ENCODE data around the gene MPP3.
"Not testable (repeated sequence)": the region's sequence is repeated elsewhere in the genome, so short reads cannot be mapped to it uniquely, and the experiment has no call there.

Gene MPP3

DNA sequence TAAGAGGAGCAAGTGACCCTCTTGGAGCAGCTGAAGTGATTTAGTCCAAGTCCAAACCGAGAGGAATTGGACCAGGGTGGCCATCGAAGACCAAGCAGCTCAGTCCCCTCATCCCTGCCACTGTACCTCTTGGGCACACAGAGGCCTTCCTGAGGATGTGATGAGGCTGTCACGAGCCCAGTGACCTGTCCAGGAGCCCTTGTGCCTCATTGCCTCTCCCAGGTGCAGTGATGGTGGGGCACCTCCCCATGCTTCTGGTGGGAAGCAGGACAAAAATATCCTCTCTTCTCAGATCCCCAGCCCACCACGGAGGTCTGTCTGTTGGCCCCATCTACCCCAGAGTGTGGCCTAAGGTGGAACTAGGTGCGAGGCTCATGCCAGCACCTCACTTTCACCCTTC lies 11.3 kb upstream of the MPP3 start:
- no peaks in the 10 kb centered on the region for H3K27me3 ChIP-seq (ENCODE audit: low read depth, low read length)
- H3K4me3 ChIP-seq (ENCODE audit: low read depth in 1 of 2, low read length in 2 of 2), result no peak overlapping the region
- H3K27ac ChIP-seq (ENCODE audit: low read length), result no peak overlapping the region
- peaks cover 0 to 18% of the 10 kb centered on the region in 2 donors for H3K4me1 ChIP-seq (ENCODE audit: control insufficient read depth in 1 of 2, insufficient read depth in 2 of 2, low read length in 2 of 2)
- no peaks in the 10 kb centered on the region for H3K36me3 ChIP-seq (ENCODE audit: control insufficient read depth in 1 of 2, insufficient read depth in 2 of 2, low read length in 2 of 2)
- H3K9me3 ChIP-seq (ENCODE audit: control insufficient read depth in 1 of 2, low read length in 2 of 2), result no peaks in the 10 kb centered on the region

DNA sequence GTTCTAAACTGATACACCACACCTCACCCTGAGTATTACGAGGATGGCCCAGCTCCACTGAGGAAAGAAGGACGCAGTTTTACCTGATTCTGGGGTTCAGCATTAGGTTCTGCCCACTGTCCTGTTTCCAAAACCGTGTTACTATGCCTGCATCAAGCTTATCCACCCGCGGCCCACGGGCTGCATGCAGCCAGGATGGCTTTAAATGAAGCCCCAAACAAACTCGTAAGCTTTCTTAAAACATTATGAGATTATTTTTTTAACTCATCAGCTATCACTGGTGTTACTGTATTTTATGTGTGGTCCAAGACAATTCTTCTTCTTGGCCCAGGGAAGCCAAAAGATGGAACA lies 10.0 kb upstream of the MPP3 start:
- Histone ChIP-seq H3K27ac (ENCODE audit: low read length) (no peak overlapping the region), H3K4me3 (ENCODE audit: low read depth in 1 of 2, low read length in 2 of 2) (no peak overlapping the region), H3K4me1 (ENCODE audit: control insufficient read depth in 1 of 2, insufficient read depth in 2 of 2, low read length in 2 of 2) (peaks cover 0 to 18% of the 10 kb centered on the region in 2 donors), H3K27me3 (ENCODE audit: low read depth, low read length) (no peaks in the 10 kb centered on the region), H3K36me3 (ENCODE audit: control insufficient read depth in 1 of 2, insufficient read depth in 2 of 2, low read length in 2 of 2) (no peaks in the 10 kb centered on the region), H3K9me3 (ENCODE audit: control insufficient read depth in 1 of 2, low read length in 2 of 2) (no peaks in the 10 kb centered on the region)

DNA sequence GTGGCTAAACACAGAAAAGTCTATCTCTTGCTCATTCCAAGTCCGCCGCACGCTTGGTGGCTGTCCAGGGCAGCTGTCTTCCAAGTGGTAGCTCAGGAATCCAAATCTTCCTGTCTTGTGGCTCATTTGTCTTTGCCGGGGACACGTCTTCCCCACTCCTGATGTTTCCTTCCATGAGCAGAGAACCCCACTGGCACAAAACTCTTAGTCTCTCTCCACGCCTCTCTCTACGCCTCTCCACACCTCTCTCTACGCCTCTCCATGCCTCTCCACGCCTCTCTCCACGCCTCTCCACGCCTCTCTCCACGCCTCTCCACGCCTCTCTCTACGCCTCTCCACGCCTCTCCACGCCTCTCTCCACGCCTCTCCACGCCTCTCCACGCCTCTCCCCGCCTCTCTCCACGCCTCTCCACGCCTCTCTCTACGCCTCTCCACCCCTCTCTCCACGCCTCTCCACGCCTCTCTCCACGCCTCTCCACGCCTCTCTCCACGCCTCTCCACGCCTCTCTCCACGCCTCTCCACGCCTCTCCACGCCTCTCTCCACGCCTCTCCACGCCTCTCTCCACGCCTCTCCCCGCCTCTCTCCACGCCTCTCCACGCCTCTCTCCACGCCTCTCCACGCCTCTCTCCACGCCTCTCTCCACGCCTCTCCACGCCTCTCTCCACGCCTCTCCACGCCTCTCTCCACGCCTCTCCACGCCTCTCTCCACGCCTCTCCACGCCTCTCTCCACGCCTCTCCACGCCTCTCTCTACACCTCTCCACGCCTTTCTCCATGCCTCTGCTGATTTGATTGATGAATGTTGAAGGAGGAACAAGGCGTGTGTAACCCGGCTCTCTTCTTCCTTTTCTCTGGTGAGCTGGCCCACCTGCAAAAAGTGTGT lies 9.4 kb upstream of the MPP3 start:
- H3K4me3 ChIP-seq (ENCODE audit: low read depth in 1 of 2, low read length in 2 of 2); H3K27ac ChIP-seq (ENCODE audit: low read length); H3K9me3 ChIP-seq (ENCODE audit: control insufficient read depth in 1 of 2, low read length in 2 of 2): not testable (repeated sequence)

DNA sequence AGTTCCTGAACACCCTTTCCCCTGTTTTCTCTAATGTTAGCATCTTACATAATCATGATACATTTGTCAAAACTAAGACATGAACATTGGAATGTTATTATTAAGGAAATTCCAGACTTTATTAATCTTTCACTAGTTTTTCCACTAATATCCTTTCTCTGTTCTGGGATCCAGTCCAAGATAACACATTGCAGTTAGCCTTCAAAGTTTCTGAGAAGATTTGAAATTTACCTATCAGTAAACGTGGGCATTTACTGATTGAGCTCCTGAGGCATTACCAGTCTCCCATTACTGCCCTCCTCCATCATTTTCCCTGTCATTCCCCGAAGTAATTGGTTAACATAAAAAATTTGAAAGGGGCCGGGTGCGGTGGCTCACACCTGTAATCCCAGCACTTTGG lies 8.3 kb upstream of the MPP3 start:
- Histone ChIP-seq H3K27ac (ENCODE audit: low read length) (no peak overlapping the region), H3K36me3 (ENCODE audit: control insufficient read depth in 1 of 2, insufficient read depth in 2 of 2, low read length in 2 of 2) (no peaks in the 10 kb centered on the region), H3K4me1 (ENCODE audit: control insufficient read depth in 1 of 2, insufficient read depth in 2 of 2, low read length in 2 of 2) (peaks cover 0 to 12% of the 10 kb centered on the region in 2 donors), H3K9me3 (ENCODE audit: control insufficient read depth in 1 of 2, low read length in 2 of 2) (no peaks in the 10 kb centered on the region), H3K27me3 (ENCODE audit: low read depth, low read length) (no peaks in the 10 kb centered on the region), H3K4me3 (ENCODE audit: low read depth in 1 of 2, low read length in 2 of 2) (no peak overlapping the region)

More for the DNA sequence above, 9.4 kb upstream of the MPP3 start:
- not testable (repeated sequence) for H3K36me3 ChIP-seq (ENCODE audit: control insufficient read depth in 1 of 2, insufficient read depth in 2 of 2, low read length in 2 of 2); H3K27me3 ChIP-seq (ENCODE audit: low read depth, low read length)
- H3K4me1 ChIP-seq (ENCODE audit: control insufficient read depth in 1 of 2, insufficient read depth in 2 of 2, low read length in 2 of 2), result peaks cover 0 to 18% of the 10 kb centered on the region in 2 donors

DNA sequence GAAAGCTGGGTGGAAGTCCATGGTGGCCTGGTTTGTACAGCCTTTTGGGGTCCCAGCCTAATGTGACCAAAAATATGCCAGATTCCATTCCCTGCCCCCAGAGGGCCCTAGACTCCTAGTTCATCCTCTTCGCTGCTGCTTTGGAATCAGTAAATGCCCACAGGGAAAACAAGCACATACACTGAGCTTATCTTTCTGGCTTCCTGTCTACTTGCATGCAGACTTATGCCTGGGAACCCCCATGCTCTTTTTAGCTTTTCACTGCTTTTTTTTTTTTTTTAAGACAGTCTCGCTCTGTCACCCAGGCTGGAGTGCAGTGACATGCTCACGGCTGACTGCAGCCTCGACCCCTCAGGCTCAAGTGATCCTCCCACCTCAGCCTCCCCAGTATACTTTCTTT lies 7.9 kb upstream of the MPP3 start:
- Histone ChIP-seq H3K27ac (ENCODE audit: low read length) (no peak overlapping the region), H3K27me3 (ENCODE audit: low read depth, low read length) (no peaks in the 10 kb centered on the region), H3K9me3 (ENCODE audit: control insufficient read depth in 1 of 2, low read length in 2 of 2) (no peaks in the 10 kb centered on the region), H3K4me3 (ENCODE audit: low read depth in 1 of 2, low read length in 2 of 2) (no peak overlapping the region), H3K36me3 (ENCODE audit: control insufficient read depth in 1 of 2, insufficient read depth in 2 of 2, low read length in 2 of 2) (no peaks in the 10 kb centered on the region), H3K4me1 (ENCODE audit: control insufficient read depth in 1 of 2, insufficient read depth in 2 of 2, low read length in 2 of 2) (peaks cover 0 to 8% of the 10 kb centered on the region in 2 donors)

DNA sequence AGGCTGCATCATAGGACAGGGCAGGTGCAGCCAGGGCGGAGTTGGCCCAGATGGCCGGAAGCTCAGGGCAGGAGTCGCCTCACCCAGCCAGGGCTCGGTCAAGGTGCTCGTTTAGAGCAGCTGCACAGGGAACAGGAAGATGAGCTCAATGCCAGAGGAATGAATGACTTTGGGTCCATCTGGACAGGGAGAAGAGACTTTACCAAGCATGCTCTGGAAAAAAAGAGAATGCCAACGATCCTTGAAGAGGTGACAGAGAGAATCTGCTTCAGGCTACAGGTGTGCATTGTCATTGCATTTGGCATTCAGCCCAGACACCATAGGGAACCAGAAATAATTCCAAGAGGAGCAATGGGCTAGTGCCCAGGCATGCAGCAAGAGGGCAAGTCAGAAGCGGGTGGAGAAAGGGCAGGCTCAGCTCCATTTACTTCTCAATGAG lies 6.7 kb upstream of the MPP3 start:
- H3K9me3 ChIP-seq (ENCODE audit: control insufficient read depth in 1 of 2, low read length in 2 of 2), result no peaks in the 10 kb centered on the region
- H3K27ac ChIP-seq (ENCODE audit: low read length), result no peak overlapping the region
- H3K4me3 ChIP-seq (ENCODE audit: low read depth in 1 of 2, low read length in 2 of 2), result no peak overlapping the region
- no peaks in the 10 kb centered on the region for H3K27me3 ChIP-seq (ENCODE audit: low read depth, low read length)
- no peaks in the 10 kb centered on the region for H3K36me3 ChIP-seq (ENCODE audit: control insufficient read depth in 1 of 2, insufficient read depth in 2 of 2, low read length in 2 of 2)
- peaks cover 0 to 7% of the 10 kb centered on the region in 2 donors for H3K4me1 ChIP-seq (ENCODE audit: control insufficient read depth in 1 of 2, insufficient read depth in 2 of 2, low read length in 2 of 2)

DNA sequence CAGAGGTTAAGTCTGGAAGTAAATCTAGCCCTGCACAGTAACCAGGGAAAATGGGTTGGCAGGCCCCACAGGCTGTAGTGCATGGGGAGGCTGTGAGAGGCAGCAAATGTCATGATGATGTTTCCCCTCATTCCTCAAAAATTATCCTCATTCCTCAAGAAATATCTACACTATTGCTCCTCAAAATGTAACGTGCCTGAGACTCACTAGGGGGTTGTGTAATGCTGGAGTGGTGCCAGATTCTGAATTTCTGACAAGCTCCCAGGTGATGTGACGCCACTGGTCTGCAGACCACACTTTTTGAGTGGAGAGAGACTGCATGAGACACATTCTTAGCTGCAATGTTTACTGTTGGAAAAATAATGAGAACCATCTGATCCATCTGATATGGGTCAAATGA lies 1.2 kb upstream of the MPP3 start:
- H3K27me3 ChIP-seq (ENCODE audit: low read depth, low read length), result no peaks in the 10 kb centered on the region
- no peaks in the 10 kb centered on the region for H3K9me3 ChIP-seq (ENCODE audit: control insufficient read depth in 1 of 2, low read length in 2 of 2)
- peaks cover 0 to 15% of the 10 kb centered on the region in 2 donors for H3K4me1 ChIP-seq (ENCODE audit: control insufficient read depth in 1 of 2, insufficient read depth in 2 of 2, low read length in 2 of 2)
- peaks cover 3 to 6% of the 10 kb centered on the region in 2 donors for H3K36me3 ChIP-seq (ENCODE audit: control insufficient read depth in 1 of 2, insufficient read depth in 2 of 2, low read length in 2 of 2)
- no peak overlapping the region for H3K27ac ChIP-seq (ENCODE audit: low read length)
- H3K4me3 ChIP-seq (ENCODE audit: low read depth in 1 of 2, low read length in 2 of 2), result no peak overlapping the region

DNA sequence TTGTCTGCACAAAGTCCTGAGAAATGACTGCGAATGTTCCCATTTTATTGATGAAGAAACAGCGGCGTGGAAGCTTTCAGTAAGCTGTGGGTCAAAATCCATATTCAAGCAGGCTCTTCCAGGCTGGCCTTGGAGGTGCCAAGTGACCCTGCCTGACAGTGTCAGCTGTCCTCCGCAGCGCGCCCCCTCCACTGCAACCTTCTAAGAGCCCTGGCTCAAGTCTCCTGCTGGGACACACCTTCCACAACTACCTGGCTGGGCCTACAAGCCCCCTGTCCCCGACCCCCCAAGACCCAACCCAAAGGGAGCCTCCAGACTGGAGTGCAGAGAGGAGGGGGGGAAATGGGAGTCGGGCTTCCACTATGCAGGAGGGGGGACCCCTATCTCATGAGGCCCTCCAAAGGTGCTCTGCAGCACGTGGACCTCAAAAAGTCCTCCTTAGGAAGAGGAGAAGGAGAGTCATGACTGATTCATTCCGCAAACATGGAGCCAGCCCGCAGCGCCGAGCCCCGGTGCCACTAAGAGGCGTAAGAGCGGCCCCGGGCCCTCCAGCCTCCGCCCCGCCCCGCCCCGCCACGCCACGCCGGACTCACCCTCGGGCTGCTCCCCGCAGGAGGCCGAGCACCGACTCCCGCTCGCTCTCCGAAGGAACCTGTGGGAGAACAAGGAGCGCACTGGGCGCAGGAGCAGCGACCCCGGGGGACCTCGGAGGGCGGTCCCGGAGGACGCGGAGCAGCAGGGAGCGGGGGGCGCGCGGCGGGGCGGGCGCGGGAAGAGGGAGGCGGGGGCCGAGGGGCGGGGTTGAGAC lies 574 bp downstream of the MPP3 start:
- Histone ChIP-seq H3K27ac (ENCODE audit: low read length) (no peak overlapping the region), H3K9me3 (ENCODE audit: control insufficient read depth in 1 of 2, low read length in 2 of 2) (no peaks in the 10 kb centered on the region), H3K27me3 (ENCODE audit: low read depth, low read length) (no peaks in the 10 kb centered on the region)

DNA sequence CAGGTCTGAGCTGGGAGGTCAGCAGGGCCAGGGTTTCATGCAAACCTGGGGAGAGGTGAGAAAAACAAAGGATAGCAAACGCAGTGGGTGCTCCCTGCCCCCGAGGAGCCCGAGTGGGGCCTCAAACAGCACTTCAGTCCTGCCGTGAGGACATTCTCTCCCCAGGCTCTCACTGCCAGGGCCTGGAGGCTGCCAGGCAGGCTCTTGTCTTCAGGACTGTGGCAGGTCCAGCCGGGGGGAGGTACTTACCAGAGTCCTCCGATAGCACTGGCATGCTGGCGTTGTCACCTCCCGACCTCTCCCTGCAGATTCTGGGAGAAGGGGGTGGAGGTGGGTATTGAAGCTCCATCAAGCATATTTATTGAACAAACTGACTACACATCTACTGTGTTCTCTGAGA lies 1.3 kb downstream of the MPP3 start:
- Histone ChIP-seq H3K9me3 (ENCODE audit: control insufficient read depth in 1 of 2, low read length in 2 of 2) (no peaks in the 10 kb centered on the region), H3K27me3 (ENCODE audit: low read depth, low read length) (no peaks in the 10 kb centered on the region), H3K27ac (ENCODE audit: low read length) (no peak overlapping the region), H3K4me1 (ENCODE audit: control insufficient read depth in 1 of 2, insufficient read depth in 2 of 2, low read length in 2 of 2) (peaks cover 0 to 15% of the 10 kb centered on the region in 2 donors), H3K4me3 (ENCODE audit: low read depth in 1 of 2, low read length in 2 of 2) (no peak overlapping the region), H3K36me3 (ENCODE audit: control insufficient read depth in 1 of 2, insufficient read depth in 2 of 2, low read length in 2 of 2) (peaks cover 8% of the 10 kb centered on the region in 2 donors)

More for the DNA sequence above, 574 bp downstream of the MPP3 start:
- peaks cover 8% of the 10 kb centered on the region in 2 donors for H3K36me3 ChIP-seq (ENCODE audit: control insufficient read depth in 1 of 2, insufficient read depth in 2 of 2, low read length in 2 of 2)
- peaks cover 0 to 15% of the 10 kb centered on the region in 2 donors for H3K4me1 ChIP-seq (ENCODE audit: control insufficient read depth in 1 of 2, insufficient read depth in 2 of 2, low read length in 2 of 2)
- H3K4me3 ChIP-seq (ENCODE audit: low read depth in 1 of 2, low read length in 2 of 2), result peak overlapping the region; percentile 55 to 68

DNA sequence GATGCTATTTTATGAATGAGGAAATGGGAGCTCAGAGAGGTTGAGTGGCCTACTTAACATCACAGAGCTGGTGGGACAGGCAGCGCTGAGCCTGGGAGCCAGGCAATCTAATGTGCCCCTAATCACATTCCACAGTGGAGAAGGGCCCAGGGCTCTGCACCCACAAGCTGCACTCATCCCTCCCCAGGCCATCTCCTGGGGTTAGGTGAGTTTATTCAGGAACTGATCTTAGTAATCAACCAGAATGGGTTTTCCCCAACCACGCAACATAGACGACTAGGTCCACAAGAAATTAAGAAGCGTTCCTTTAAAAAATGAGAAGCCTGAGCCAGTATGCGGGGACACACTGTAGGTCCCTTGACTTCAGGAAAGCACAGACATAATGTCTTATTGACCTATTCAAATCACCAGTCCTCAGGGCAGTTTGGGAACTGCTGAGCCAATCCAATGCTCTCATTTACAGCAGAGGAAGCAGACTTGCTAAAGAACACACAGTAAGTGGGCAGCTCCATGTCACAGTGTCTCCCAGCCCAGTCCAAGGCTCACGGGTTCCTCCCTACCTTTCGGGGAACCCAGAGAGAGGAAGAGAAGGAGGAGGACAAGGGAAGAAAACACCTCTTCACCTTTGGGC lies 2.3 kb downstream of the MPP3 start:
- Histone ChIP-seq H3K36me3 (ENCODE audit: control insufficient read depth in 1 of 2, insufficient read depth in 2 of 2, low read length in 2 of 2) (peaks cover 8 to 14% of the 10 kb centered on the region in 2 donors), H3K27me3 (ENCODE audit: low read depth, low read length) (no peaks in the 10 kb centered on the region), H3K4me3 (ENCODE audit: low read depth in 1 of 2, low read length in 2 of 2) (no peak overlapping the region), H3K4me1 (ENCODE audit: control insufficient read depth in 1 of 2, insufficient read depth in 2 of 2, low read length in 2 of 2) (peaks cover 0 to 15% of the 10 kb centered on the region in 2 donors), H3K9me3 (ENCODE audit: control insufficient read depth in 1 of 2, low read length in 2 of 2) (no peaks in the 10 kb centered on the region), H3K27ac (ENCODE audit: low read length) (no peak overlapping the region)

DNA sequence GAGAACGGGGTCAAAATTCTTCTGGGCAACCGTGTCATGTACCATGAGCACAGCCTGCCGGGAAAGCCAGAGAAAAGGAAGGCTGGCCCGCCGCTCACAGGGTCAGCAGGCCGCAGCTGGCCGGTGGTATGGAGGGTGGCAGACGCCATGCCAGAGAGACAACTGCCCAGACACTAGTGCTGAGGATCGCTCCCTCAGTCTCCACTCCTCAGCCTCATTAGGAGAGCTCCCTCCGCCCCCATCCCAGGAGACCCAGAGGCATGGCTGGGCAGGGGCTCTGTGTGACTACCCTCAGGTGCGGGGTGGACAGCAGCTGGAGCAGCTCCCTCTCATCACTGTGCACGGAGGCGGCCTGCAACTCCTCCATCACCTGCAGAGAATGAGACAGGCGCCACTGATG lies 3.2 kb downstream of the MPP3 start:
- Histone ChIP-seq H3K27me3 (ENCODE audit: low read depth, low read length) (no peaks in the 10 kb centered on the region), H3K9me3 (ENCODE audit: control insufficient read depth in 1 of 2, low read length in 2 of 2) (no peaks in the 10 kb centered on the region), H3K4me3 (ENCODE audit: low read depth in 1 of 2, low read length in 2 of 2) (no peak overlapping the region), H3K27ac (ENCODE audit: low read length) (no peak overlapping the region), H3K36me3 (ENCODE audit: control insufficient read depth in 1 of 2, insufficient read depth in 2 of 2, low read length in 2 of 2) (peaks cover 8 to 14% of the 10 kb centered on the region in 2 donors), H3K4me1 (ENCODE audit: control insufficient read depth in 1 of 2, insufficient read depth in 2 of 2, low read length in 2 of 2) (peaks cover 0 to 15% of the 10 kb centered on the region in 2 donors)
